ENCODE results near the gene SLITRK1. TPM values are rescaled to one million over a fixed set of nuclear protein-coding genes. Genes with fewer than 3 reads are reported as not detected.

The SLITRK1 gene
- total RNA-seq (not detected), polyA plus RNA-seq (not detected)

GRCh38 chr13:83881917-83882605 is at the start of gene SLITRK1:
Gene SLITRK1, minus strand, starts transcription at chr13:83882474. Its CDS starts 967 bp downstream, at chr13:83881507.
- Histone ChIP-seq H3K4me1 (ENCODE audit: control insufficient read depth, insufficient read depth, low read length, poor library complexity, severe bottlenecking) (no peaks in the 10 kb centered on the region), H3K36me3 (ENCODE audit: control insufficient read depth, insufficient read depth, low read length) (no peaks in the 10 kb centered on the region), H3K27ac (ENCODE audit: insufficient read depth, low read length, poor library complexity, severe bottlenecking) (no peak within 1 kb of the TSS), H3K4me3 (ENCODE audit: low read depth, low read length) (no peak within 1 kb of the TSS), H3K27me3 (ENCODE audit: control insufficient read depth, insufficient read depth, low read length) (peaks cover 2% of the 10 kb centered on the region), H3K9me3 (ENCODE audit: control insufficient read depth in 2 of 2, low read length in 2 of 2) (no peaks in the 10 kb centered on the region)
- peaks cover 53% of the 10 kb centered on the region for H3K27me3 Mint-ChIP-seq
- H3K27ac Mint-ChIP-seq, result no peak within 1 kb of the TSS
- DNase-seq (peak in 2 of 3 donors; percentile 1 to 18), ATAC-seq (ENCODE audit: low read depth in 2 of 2) (no peak)
- no peak within 1 kb of the TSS for H3K4me3 Mint-ChIP-seq
- no peaks in the 10 kb centered on the region for H3K36me3 Mint-ChIP-seq
- peaks cover 0 to 25% (median 0%) of the 10 kb centered on the region in 4 donors for H3K4me1 Mint-ChIP-seq
- H3K9me3 Mint-ChIP-seq, result peaks cover 0 to 15% (median 4%) of the 10 kb centered on the region in 7 donors

GRCh38 chr13:83929157-83929556 is 46.9 kb upstream of the SLITRK1 start:
- no peak overlapping the region for H3K4me3 ChIP-seq (ENCODE audit: low read depth, low read length)
- Mint-ChIP-seq H3K9me3 (peaks cover 0 to 8% (median 2%) of the 10 kb centered on the region in 7 donors), H3K4me1 (no peaks in the 10 kb centered on the region), H3K4me3 (no peak overlapping the region), H3K27me3 (no peaks in the 10 kb centered on the region), H3K36me3 (no peaks in the 10 kb centered on the region), H3K27ac (no peak overlapping the region)
- H3K36me3 ChIP-seq (ENCODE audit: control insufficient read depth, insufficient read depth, low read length), result no peaks in the 10 kb centered on the region
- H3K27ac ChIP-seq (ENCODE audit: insufficient read depth, low read length, poor library complexity, severe bottlenecking), result no peak overlapping the region
- ATAC-seq (ENCODE audit: low read depth in 2 of 2) (no peak), DNase-seq (no peak)
- H3K9me3 ChIP-seq (ENCODE audit: control insufficient read depth in 2 of 2, low read length in 2 of 2), result no peaks in the 10 kb centered on the region
- no peaks in the 10 kb centered on the region for H3K4me1 ChIP-seq (ENCODE audit: control insufficient read depth, insufficient read depth, low read length, poor library complexity, severe bottlenecking)
- no peaks in the 10 kb centered on the region for H3K27me3 ChIP-seq (ENCODE audit: control insufficient read depth, insufficient read depth, low read length)

- H3K9me3 Mint-ChIP-seq, result peaks cover 0 to 5% (median 0%) of the 10 kb centered on the region in 7 donors
- Histone ChIP-seq H3K9me3 (ENCODE audit: control insufficient read depth in 2 of 2, low read length in 2 of 2) (no peaks in the 10 kb centered on the region), H3K27ac (ENCODE audit: insufficient read depth, low read length, poor library complexity, severe bottlenecking) (no peak overlapping the region), H3K4me3 (ENCODE audit: low read depth, low read length) (no peak overlapping the region), H3K36me3 (ENCODE audit: control insufficient read depth, insufficient read depth, low read length) (no peaks in the 10 kb centered on the region), H3K27me3 (ENCODE audit: control insufficient read depth, insufficient read depth, low read length) (no peaks in the 10 kb centered on the region), H3K4me1 (ENCODE audit: control insufficient read depth, insufficient read depth, low read length, poor library complexity, severe bottlenecking) (no peaks in the 10 kb centered on the region)
- no peak for DNase-seq
- no peaks in the 10 kb centered on the region for H3K27me3 Mint-ChIP-seq
- no peaks in the 10 kb centered on the region for H3K4me1 Mint-ChIP-seq
- no peak for ATAC-seq (ENCODE audit: low read depth in 2 of 2)
- H3K36me3 Mint-ChIP-seq, result no peaks in the 10 kb centered on the region
- H3K27ac Mint-ChIP-seq, result no peak overlapping the region
- no peak overlapping the region for H3K4me3 Mint-ChIP-seq
Observed at GRCh38 chr13:83919775-83920174, 37.5 kb upstream of the SLITRK1 start.

- Histone ChIP-seq H3K4me1 (ENCODE audit: control insufficient read depth, insufficient read depth, low read length, poor library complexity, severe bottlenecking) (no peaks in the 10 kb centered on the region), H3K9me3 (ENCODE audit: control insufficient read depth in 2 of 2, low read length in 2 of 2) (no peaks in the 10 kb centered on the region), H3K27ac (ENCODE audit: insufficient read depth, low read length, poor library complexity, severe bottlenecking) (no peak overlapping the region), H3K27me3 (ENCODE audit: control insufficient read depth, insufficient read depth, low read length) (no peaks in the 10 kb centered on the region), H3K36me3 (ENCODE audit: control insufficient read depth, insufficient read depth, low read length) (no peaks in the 10 kb centered on the region), H3K4me3 (ENCODE audit: low read depth, low read length) (no peak overlapping the region)
- Mint-ChIP-seq H3K27ac (no peak overlapping the region), H3K9me3 (peaks cover 0 to 9% (median 2%) of the 10 kb centered on the region in 7 donors), H3K36me3 (no peaks in the 10 kb centered on the region), H3K4me1 (no peaks in the 10 kb centered on the region), H3K27me3 (no peaks in the 10 kb centered on the region), H3K4me3 (no peak overlapping the region)
- DNase-seq (no peak), ATAC-seq (ENCODE audit: low read depth in 2 of 2) (no peak)
Observed at GRCh38 chr13:83914368-83914767, 32.1 kb upstream of the SLITRK1 start.

- DNase-seq, result no peak
Observed at GRCh38 chr13:83907196-83907989, 25.1 kb upstream of the SLITRK1 start.

GRCh38 chr13:83906240-83906820 is 24.1 kb upstream of the SLITRK1 start:
- Mint-ChIP-seq H3K4me3 (no peak overlapping the region), H3K36me3 (no peaks in the 10 kb centered on the region), H3K4me1 (no peaks in the 10 kb centered on the region), H3K27ac (no peak overlapping the region), H3K9me3 (peaks cover 0 to 7% (median 5%) of the 10 kb centered on the region in 7 donors), H3K27me3 (no peaks in the 10 kb centered on the region)
- H3K4me3 ChIP-seq (ENCODE audit: low read depth, low read length), result no peak overlapping the region
- H3K9me3 ChIP-seq (ENCODE audit: control insufficient read depth in 2 of 2, low read length in 2 of 2), result no peaks in the 10 kb centered on the region
- ATAC-seq (ENCODE audit: low read depth in 2 of 2), result no peak
- H3K36me3 ChIP-seq (ENCODE audit: control insufficient read depth, insufficient read depth, low read length), result no peaks in the 10 kb centered on the region
- no peaks in the 10 kb centered on the region for H3K4me1 ChIP-seq (ENCODE audit: control insufficient read depth, insufficient read depth, low read length, poor library complexity, severe bottlenecking)
- no peaks in the 10 kb centered on the region for H3K27me3 ChIP-seq (ENCODE audit: control insufficient read depth, insufficient read depth, low read length)
- DNase-seq, result no peak
- no peak overlapping the region for H3K27ac ChIP-seq (ENCODE audit: insufficient read depth, low read length, poor library complexity, severe bottlenecking)

More at GRCh38 chr13:83907196-83907989, 25.1 kb upstream of the SLITRK1 start:
- no peaks in the 10 kb centered on the region for H3K4me1 ChIP-seq (ENCODE audit: control insufficient read depth, insufficient read depth, low read length, poor library complexity, severe bottlenecking)
- ATAC-seq (ENCODE audit: low read depth in 2 of 2), result no peak
- Mint-ChIP-seq H3K4me1 (no peaks in the 10 kb centered on the region), H3K36me3 (no peaks in the 10 kb centered on the region), H3K27ac (no peak overlapping the region), H3K9me3 (peaks cover 0 to 12% (median 5%) of the 10 kb centered on the region in 7 donors), H3K4me3 (no peak overlapping the region), H3K27me3 (no peaks in the 10 kb centered on the region)
- H3K4me3 ChIP-seq (ENCODE audit: low read depth, low read length), result no peak overlapping the region
- H3K36me3 ChIP-seq (ENCODE audit: control insufficient read depth, insufficient read depth, low read length), result no peaks in the 10 kb centered on the region
- no peaks in the 10 kb centered on the region for H3K27me3 ChIP-seq (ENCODE audit: control insufficient read depth, insufficient read depth, low read length)
- H3K27ac ChIP-seq (ENCODE audit: insufficient read depth, low read length, poor library complexity, severe bottlenecking), result no peak overlapping the region
- no peaks in the 10 kb centered on the region for H3K9me3 ChIP-seq (ENCODE audit: control insufficient read depth in 2 of 2, low read length in 2 of 2)

GRCh38 chr13:83905641-83906040 is 23.4 kb upstream of the SLITRK1 start:
- Histone ChIP-seq H3K4me3 (ENCODE audit: low read depth, low read length) (no peak overlapping the region), H3K27me3 (ENCODE audit: control insufficient read depth, insufficient read depth, low read length) (no peaks in the 10 kb centered on the region), H3K27ac (ENCODE audit: insufficient read depth, low read length, poor library complexity, severe bottlenecking) (no peak overlapping the region), H3K36me3 (ENCODE audit: control insufficient read depth, insufficient read depth, low read length) (no peaks in the 10 kb centered on the region), H3K4me1 (ENCODE audit: control insufficient read depth, insufficient read depth, low read length, poor library complexity, severe bottlenecking) (no peaks in the 10 kb centered on the region), H3K9me3 (ENCODE audit: control insufficient read depth in 2 of 2, low read length in 2 of 2) (no peaks in the 10 kb centered on the region)
- Mint-ChIP-seq H3K4me3 (no peak overlapping the region), H3K27me3 (no peaks in the 10 kb centered on the region), H3K9me3 (peaks cover 0 to 5% (median 2%) of the 10 kb centered on the region in 7 donors), H3K27ac (no peak overlapping the region), H3K4me1 (no peaks in the 10 kb centered on the region), H3K36me3 (no peaks in the 10 kb centered on the region)
- DNase-seq, result no peak
- no peak for ATAC-seq (ENCODE audit: low read depth in 2 of 2)

All from CD4-positive, CD25-positive, alpha-beta regulatory T cell (primary cell).